GM19463 (cell line): ENCODE results near the gene HSF2.
"Not testable (repeated sequence)": the region's sequence is repeated elsewhere in the genome, so short reads cannot be mapped to it uniquely, and the experiment has no call there.

Experiments
- ATAC-seq: cut with Tn5 transposase; IDR thresholded peaks from one replicate; pipeline ENCODE4 v1.9.1; 2021; ENCODE audit warnings: mild to moderate bottlenecking, moderate library complexity; ENCODE audit not compliant: unreplicated experiment

HSF2 gene

GRCh38 chr6:122452509-122452908, 53.1 kb downstream of the HSF2 start:
- ATAC-seq = no peak

DNA sequence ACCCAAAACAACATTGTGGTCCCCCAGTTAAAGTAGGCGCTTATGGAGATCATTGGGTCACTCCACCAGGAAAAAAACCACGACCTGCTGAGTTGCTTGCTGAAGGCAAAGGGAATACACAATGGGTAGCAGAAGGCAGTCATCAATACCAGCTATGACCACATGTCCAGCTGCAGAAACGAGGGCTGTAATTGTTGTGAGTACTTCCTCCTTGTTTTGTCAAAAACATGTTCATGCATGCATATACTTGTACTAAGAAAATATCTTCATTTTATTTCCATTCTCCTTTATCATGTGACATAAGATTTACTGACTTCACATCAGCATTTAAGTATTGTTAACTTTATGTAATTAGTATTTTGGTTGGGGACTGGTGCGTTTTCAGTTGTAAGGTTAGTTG, 55.2 kb downstream of the HSF2 start:
- ATAC-seq = no peak

DNA sequence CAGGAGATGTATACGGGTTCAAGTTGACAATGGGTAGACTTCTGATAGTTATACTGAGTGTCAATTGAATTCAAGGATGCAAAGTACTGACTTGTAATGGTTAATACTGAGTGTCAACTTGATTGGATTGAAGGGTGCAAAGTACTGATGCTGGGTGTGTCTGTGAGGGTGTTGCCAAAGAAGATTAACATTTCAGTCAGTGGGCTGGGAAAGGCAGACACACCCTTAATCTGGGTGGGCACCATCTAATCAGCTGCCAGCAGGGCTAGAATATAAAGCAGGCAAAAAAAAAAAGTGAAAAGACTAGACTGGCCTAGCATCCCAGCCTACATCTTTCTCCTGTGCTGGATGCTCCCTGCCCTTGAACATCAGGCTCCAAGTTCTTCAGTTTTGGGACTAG, 55.7 kb downstream of the HSF2 start:
- not testable (repeated sequence) for ATAC-seq

DNA sequence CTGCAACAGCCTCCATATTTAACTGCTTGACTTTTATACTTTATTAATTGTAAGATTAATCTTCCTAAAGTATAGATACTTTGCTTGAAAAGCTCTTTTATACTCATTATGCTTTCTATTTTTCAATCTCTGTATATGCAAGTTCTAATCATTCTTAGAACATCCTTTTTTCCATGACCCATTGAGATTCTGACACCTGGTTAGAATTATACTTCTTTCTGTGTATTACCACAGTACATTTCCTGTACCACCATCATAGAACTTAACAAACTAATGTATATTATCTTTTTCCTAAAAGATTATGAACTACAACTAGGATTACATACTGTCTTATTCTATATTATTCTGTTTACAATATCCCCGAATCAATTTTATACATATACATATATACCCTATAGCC, 58.6 kb downstream of the HSF2 start:
- ATAC-seq = no peak

- no peak for ATAC-seq
Observed at GRCh38 chr6:122459240-122459639, 59.8 kb downstream of the HSF2 start.

- ATAC-seq = not testable (repeated sequence)
Observed at GRCh38 chr6:122459865-122460416, 60.5 kb downstream of the HSF2 start.

- ATAC-seq = no peak
Observed at GRCh38 chr6:122461885-122462284, 62.4 kb downstream of the HSF2 start.

DNA sequence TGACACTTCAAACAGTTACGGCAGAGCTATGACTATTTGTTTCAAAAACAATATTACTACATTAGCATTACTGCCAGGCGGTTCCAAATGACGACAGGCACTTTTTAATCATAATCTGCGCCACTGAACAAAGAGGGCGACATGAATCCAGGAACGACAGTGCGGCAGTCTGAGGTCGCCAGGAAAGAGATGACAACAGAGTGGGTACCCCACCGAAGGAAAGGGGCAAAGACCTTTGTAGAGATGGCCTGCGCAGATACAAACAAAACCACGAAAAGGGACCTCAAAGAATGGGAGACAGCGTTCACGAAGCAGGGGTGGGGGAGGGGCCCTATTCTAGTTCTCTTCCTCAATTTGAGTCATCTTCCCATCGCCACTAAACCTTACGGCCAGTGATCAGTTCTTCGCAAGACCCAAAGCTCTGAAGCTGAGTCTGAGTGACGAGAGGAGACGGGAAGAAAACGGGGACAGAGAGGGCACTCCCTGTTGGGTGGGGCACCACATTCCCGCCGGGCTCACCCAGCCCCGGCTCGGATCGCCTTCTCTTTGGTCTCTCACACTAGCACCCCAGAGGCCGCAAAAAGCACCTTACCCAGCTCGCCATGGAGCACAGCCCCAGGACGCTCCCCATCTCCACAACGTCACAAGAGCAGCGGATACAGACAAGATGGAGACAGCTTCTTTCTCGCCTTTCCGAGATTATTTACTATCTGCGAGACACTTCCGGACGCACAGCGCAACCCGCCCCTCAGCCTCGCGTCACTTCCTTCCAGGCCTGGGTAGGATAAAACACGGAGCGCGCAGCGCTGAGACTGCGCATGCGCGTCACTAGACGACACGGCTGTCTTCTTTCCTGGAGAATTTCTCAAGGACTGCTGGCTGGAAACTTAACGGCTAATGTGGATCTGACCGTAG, 71.9 kb downstream of the HSF2 start, which contains the start of gene SERINC1:
Gene SERINC1 (minus strand): TSS at position 701 of the 915 bp plus-strand sequence. CDS start 70 bp downstream, at position 631.
- peak; percentile 99 for ATAC-seq

- peak; percentile 44 for ATAC-seq
Observed at GRCh38 chr6:122472022-122472340, 72.5 kb downstream of the HSF2 start.

GRCh38 chr6:122476131-122476530, 76.7 kb downstream of the HSF2 start:
- ATAC-seq = no peak

DNA sequence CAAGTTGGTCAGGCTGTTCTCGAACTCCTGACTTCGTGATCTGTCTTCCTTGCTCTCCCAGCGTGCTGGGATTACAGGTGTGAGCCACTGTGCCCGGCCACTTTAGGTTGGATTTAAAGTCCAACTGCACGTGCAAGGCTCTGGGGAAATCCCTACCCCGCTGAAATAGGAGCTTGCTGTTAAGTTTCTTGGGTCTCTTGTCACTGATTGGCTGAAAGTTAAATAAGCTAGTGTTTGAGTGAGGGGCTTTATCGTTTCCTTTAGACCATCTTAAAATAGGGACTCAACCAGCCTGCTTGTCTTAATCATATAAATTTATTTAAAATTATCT, 83.3 kb downstream of the HSF2 start:
- no peak for ATAC-seq
